CD4-positive, alpha-beta T cell treated with Interleukin-17A for 4 hours (primary cell): ENCODE measurements around the gene PTCH2.
A peak's percentile ranks its signal among the peaks of the same experiment; 100 is the strongest.

Experiments
- DNase-seq: peaks from one replicate; pipeline ENCODE4 v3.0.0-alpha.2; 2020; ENCODE audit warnings: mixed read lengths

The PTCH2 gene

DNA sequence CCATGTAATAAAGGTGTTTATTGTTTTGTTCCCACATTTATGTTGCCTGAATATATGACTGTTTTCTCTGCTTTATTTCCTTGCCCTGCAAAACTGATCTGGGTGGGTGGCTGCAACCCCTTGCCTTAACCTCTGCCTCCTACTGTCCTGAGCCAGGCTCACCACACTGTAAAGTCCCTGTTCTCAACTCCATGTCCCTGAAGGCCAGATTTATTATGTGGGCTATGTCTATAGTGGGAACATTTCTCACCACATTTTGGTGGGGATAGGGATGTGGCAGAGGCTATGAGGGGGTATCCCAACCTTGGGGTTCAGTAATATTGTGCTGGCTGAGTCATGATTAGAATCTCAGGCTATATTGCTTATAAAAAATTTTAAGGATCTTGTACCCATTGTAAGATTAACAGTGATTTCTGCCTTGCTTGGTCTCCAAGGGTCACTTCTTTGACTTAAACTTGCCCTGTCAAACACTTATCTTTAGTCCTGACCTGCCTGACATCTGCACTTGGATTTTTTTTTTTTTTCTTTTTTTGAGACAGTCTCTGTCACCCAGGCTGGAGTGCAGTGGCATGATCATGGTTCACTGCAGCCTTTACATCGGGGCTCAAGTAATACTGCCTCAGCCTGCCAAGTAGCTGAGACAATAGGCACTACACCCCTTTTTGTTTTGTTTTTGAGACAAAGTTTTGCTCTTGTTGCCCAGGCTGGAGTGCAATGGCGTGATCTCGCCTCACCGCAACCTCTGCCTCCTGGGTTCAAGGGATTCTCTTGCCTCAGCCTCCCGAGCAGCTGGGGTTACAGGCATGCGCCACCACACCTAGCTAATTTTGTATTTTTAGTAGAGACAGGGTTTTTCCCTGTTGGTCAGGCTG is 64.1 kb downstream of the PTCH2 start:
- DNase-seq, result no peak

DNA sequence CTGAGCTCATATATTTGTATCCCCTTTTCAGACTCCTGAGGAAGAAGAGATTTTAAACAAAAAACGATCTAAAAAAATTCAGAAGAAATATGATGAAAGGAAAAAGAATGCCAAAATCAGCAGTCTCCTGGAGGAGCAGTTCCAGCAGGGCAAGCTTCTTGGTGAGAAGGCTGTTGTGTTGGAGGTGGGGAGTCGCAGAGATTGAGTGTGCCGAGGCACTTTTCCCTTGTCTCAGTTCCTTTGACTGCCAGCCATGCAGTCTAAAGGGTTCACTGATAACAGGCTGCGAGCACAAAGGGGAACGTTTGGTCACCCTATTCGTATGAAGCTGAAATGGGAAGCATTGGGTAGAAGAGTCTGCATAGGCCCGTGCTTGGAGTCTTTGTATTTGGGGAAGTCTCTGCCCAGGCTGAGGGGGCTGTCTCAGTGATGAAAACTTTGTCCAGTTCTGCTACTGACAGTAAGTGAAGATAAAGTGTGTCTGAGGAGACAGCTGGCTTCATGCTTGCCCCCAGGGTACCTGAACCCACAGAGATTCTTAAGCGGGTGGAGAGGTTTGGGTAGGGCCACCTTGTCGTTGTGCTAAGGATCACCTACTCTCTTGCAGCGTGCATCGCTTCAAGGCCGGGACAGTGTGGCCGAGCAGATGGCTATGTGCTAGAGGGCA is 65.0 kb downstream of the PTCH2 start:
- DNase-seq, result no peak

DNA sequence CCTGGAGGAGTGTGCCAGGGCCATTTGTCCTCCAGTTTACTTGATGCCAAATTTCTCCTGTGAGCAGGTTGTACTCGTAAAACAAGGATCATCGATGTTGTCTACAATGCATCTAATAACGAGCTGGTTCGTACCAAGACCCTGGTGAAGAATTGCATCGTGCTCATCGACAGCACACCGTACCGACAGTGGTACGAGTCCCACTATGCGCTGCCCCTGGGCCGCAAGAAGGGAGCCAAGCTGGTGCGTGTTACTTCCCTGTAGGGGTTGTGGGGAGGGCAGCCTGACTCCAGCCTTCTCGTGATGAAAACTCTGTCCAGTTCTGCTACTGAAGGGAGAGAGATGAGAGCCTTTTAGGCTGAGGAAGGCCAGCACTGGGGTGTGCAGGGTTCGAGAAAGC is 65.5 kb downstream of the PTCH2 start:
- no peak for DNase-seq

DNA sequence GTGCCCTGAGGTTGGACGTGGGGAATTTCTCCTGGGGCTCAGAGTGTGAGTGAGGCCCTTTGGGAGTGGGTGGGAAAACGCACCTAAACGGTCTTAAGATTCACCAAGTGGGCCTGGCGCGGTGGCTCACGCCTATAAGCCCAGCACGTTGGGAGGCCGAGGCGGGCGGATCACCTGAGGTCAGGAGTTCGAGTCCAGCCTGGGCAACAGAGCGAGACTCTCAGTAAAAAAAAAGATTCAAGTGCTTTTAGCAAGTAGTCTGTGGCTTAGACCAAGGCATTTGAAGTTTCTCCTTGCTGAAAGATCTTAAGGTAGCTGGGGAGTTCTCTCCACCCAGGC is 66.4 kb downstream of the PTCH2 start:
- no peak for DNase-seq

DNA sequence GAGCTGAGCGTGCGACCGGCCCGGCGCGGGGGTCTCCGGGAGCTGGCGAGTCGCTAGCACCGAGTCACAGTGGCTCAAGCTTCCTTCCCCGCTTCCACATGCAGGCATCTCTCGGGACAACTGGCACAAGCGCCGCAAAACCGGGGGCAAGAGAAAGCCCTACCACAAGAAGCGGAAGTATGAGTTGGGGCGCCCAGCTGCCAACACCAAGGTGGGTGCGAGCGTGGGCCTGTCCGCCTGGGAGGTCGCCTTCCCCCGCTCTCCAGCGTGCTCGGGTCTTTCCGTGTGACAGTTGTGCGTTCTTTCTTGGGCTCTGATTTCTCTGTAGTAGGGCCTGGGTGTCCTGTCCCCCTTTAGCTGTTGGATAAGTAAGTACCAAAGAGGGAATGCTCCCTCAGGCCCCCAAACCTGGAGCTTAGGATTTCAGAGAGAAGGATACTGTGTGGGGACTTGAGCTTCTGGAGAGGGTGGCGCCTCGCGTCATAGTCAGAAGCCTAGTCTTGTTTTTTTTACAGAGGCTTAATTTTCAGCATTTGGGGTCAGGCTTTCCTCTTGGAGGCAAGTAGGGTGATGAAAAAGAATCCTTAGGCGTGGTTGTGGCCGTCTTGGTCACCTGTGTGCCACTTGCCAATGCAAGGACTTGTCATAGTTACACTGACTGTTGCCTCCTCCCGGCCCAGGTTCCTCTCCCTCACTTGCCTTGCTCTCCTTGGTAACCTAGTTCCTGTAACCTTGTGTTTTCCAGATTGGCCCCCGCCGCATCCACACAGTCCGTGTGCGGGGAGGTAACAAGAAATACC is 66.9 kb downstream of the PTCH2 start:
- peak; percentile 20 for DNase-seq

DNA sequence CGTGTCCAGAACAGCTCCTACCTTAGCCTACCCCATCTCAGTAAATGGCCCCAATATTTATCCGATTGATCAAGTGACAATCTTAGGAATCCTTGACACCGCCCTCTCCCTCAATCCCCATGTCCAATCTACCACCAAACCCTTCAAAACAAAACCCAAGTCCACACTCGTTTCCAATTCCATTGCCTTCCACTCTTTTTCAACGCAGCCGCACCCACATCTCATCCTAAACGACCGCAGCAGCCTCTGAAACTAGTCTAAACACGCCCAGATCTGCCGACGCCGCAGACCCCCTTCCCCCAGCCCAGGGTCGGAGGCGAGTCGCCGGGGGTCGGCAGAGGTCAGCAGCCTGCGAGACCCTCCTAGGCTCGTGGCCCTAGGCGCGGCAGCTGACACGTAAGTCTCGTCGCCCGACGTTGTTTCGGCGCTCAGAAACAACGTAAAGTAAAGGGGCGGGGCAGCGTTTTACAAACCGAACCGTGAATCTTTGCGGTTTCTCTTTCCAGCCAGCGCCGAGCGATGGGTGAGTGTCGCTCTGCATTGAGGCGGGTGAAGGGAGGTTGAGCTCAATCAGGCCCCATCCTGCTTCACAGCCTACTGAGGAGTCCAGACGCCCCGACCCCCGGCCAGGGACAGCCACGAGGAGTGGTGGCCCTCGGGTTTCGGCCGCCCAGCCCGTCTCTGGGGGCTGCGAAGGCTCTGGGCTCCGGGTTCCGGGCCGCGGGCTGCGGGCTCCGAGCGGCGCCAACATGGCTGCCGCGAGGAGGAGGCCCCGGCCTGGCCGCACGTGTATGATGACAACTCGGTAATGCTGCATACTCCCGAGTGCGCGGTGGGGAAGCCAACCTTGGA is 67.7 kb downstream of the PTCH2 start, which contains the start of gene RPS8:
Gene RPS8 (plus strand): TSS at position 463 of the 852 bp plus-strand sequence. CDS start 57 bp downstream, at position 520.
- peak; percentile 92 for DNase-seq
